Left cardiac atrium (tissue), 4 donors: ENCODE results near the gene CELF2. TPM values are rescaled to one million over a fixed set of nuclear protein-coding genes. Genes with fewer than 3 reads are reported as not detected.

ENCODE experiments used
- ATAC-seq, 2 donors: fragments of 200-7000 bp; cut with Tn5 transposase; one replicate each; pipeline ENCODE4 v1.9.1; 2020; ENCODE audit warnings: mild to moderate bottlenecking in 2 of 2, moderate library complexity in 2 of 2
- DNase-seq: peaks from one replicate; pipeline ENCODE4 v3.0.0-alpha.2; 2020
- intact Hi-C, 2 donors: fragments of 100-400 bp; cut with DNase I; formaldehyde crosslinking; loops; one replicate each; pipeline versions ENCODE4 v1.14.1 to v1.15.1; 2022 to 2023
- total RNA-seq, 2 donors: library from RNA; stranded (reverse); fragmentation: NEBNext Ultra II Directional; extraction: Animal tissue kit (Norgen Biotek cat#: 25700); gene quantifications; one replicate each; pipeline ENCODE4 v1.2.1, GENCODE V29; 2021
- donor health status: DM: no; HTN: yes; CAD: no.
- donor health status: DM: no; HTN: yes; CAD: no; lungs with severe emphysema.
- donor health status: DM: yes; HTN: yes; CAD: no.
- donor health status: Dilated cardiomyopathy.

Gene CELF2
- total RNA-seq, 2 donors from 2014 or later: 68.4 to 72.5 TPM

- ATAC-seq: no peak
- intact Hi-C loops: no loop called here
- no peak for DNase-seq
Measured at GRCh38 chr10:11156480-11156879, 138.8 kb downstream of the CELF2 start.

DNA sequence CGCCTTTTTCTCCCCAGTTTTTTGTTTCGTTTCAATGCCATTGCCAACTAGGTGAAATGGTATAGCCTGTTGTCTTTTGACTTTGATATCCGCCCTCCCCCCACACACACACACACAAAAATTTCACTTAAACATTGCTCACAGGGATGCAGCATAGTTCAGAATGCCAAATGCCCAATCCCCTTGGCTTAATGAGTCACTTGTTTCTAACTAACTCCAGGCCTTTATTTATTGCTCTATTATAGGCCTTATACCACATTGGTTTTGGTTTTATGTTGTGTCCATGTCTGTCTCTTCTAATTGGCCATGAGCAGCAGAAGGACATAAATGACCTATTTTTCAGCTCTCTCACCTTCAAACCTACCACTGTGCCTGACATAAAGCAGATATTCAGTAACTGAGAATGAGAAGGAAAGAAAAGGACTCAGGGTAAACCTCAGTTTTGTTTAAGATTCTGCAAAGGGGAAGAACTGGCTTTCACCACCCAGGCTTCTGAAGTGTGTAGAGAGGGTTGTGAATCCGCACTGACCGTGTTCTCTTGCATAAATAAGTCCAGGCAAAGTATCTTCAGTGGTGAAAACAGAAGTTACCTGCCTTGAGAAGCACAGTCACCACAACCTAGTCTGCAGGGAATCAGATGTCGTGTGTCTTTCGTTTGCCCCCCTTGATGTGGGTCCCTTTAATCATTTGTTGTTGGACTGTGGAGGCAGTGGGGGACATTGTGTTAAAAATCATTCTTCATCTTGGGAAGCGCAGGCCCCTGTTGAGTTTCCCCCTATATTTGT is 139.8 kb downstream of the CELF2 start:
- intact Hi-C loops: no loop called here
- no peak for DNase-seq
- no peak for ATAC-seq

DNA sequence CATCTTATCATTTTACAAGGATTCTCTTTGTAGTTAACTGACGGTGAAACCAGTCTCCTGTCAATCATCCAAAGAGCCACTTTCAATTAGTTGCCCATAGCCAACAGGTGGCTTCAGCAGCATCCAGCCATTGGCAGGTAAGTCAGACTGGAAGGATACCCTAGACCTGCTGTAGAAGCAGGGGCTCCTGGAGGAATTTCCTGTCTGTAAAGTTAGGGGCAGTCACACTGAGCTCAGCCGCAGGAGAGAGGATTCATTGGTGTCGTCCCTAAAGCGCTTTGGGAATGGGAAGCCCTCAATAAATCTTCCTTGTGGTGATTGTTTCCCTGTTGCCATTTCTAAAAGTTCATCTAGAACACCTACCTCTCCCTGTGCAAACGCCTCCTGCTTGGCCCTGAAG is 140.4 kb downstream of the CELF2 start:
- ATAC-seq (no peak), DNase-seq (no peak)
- intact Hi-C loops: no loop called here

DNA sequence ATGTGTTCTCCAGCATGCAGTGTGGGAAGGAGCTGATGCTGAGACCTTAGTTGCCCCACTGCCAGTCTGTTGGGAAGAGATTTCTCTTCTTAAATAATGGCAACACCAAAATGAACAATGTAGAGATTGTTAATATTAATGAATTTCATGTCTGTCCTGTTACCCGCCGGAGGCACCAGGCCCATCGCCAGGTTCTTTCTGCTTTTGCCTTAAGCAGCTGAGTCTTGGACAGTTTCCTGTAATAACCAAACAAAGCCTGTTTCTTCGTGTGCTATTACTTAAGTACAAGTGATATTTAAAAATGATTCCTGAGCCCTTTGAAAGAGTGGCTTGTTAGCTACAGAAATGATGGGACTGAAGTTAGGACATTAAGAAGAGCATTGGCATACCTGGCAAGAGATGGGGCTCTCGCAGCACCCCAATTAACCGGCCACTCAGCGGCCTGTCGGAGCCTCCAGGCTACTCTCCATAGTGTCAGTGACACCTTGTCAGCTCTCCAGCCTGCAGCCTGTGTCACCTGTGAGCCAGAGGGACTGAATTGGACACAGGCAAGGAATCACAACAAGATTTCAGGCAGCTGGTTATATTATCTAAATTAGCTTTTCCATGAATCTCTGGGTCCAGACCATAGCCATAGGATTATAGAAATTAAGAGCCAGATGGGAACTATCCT is 142.0 kb downstream of the CELF2 start:
- DNase-seq (no peak), ATAC-seq (no peak)
- intact Hi-C loops: no loop called here

- DNase-seq (peak; percentile 52), ATAC-seq (no peak)
- intact Hi-C loops: no loop called here
Measured at GRCh38 chr10:11161096-11161495, 143.4 kb downstream of the CELF2 start.

DNA sequence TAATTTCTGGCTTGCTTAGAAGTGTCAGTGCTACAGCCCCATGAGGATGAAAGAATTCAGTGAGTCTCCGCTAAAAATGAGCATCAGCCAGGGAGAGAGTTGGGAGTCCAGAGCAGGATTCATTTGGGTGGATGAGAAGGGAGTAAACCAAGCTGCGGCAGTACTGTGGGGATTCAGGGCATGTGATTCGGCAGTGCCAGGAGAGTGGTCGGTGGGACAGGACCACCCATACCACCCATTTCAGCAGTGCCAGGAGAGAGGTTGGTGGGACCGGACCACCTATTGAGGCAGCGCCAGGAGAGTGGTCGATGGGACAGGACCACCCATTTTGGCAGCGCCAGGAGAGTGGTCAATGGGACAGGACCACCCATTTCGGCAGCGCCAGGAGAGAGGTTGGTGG is 144.2 kb downstream of the CELF2 start:
- ATAC-seq: no peak
- no peak for DNase-seq
- intact Hi-C loops: no loop called here

DNA sequence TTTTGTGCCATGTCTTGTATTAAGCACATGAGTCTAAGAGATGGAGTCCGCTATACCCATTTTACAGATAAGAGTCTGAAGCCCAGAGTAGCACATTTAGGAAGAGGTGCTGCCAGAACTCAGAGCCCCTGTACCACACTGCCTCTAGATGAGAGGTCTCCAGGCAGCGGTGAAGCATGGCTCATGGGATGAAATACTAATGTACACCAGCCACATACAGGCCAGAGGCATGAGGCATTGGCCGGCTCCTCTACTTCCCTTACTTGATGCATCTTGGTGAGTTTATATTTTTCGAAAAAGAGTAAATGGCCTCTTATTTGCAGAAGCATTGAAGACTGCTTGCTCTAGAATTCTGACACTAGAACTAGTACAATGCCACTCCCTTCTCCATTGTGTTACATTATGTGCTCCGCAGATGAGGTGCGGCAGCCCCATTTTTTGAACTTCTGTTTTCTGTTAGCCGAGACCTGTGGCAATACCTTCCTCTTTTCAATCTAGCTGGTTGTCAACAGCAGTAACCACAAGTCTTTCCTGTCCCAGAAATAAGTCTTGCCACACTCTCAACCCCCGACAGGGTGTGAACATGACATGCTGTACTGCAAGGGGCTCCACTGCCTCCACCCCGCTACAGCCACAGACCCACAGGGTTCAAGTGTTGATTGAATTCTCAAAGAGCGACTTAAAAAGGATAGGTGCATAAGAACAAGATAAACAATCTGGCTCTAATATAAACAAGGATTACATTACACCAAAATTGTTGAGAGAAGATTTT is 145.3 kb downstream of the CELF2 start:
- DNase-seq (peak; percentile 42), ATAC-seq (peak; percentile 17 to 24)
- intact Hi-C loops: no loop called here

GRCh38 chr10:11163780-11164550 is 146.3 kb downstream of the CELF2 start:
- DNase-seq: no peak
- no peak for ATAC-seq
- intact Hi-C loops: no loop called here

GRCh38 chr10:11164551-11164802 is 146.8 kb downstream of the CELF2 start:
- intact Hi-C loops: no loop called here
- no peak for ATAC-seq

DNA sequence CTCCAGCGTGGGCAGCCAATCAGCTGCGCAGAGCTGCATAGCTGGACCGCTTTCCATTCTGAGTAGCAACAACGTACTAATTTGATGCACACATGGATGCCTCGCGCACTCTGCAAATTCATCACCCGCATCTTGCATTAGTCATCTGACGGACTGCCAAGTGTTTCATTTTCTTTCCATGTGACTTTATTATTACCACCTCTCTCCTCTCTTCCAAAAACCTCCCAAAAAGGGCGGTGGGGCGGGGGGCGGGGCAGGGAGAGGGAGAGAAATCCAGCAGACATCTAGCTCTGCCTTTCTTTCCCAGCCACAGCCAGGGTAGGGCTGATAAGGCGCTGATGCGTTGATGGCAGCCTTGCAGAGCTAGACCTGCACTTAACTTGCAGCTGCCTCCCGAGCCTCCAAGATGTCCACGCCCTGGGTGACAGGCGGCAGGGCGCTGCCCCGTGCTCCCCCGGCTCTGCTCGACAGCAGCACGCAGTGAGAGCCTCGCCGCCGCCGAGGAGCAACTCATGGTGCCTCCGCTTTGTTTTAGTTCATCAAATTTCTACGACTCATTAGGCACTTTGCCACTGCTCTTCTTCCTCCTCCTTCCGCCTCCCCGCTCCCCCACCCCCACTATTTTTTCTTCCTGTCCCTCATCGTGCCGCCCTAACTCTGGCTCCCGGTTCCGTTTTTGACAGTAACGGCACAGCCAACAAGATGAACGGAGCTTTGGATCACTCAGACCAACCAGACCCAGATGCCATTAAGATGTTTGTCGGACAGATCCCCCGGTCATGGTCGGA is 147.3 kb downstream of the CELF2 start:
- ATAC-seq: peak; percentile 58 to 76

More at GRCh38 chr10:11164551-11164802, 146.8 kb downstream of the CELF2 start:
- DNase-seq: no peak

GRCh38 chr10:11165591-11166543 is 148.2 kb downstream of the CELF2 start:
- peak; percentile 65 to 72 for ATAC-seq
- intact Hi-C loops: no loop called here

More for the DNA sequence above, 147.3 kb downstream of the CELF2 start:
- peak; percentile 68 for DNase-seq
- intact Hi-C loops: no loop called here

DNA sequence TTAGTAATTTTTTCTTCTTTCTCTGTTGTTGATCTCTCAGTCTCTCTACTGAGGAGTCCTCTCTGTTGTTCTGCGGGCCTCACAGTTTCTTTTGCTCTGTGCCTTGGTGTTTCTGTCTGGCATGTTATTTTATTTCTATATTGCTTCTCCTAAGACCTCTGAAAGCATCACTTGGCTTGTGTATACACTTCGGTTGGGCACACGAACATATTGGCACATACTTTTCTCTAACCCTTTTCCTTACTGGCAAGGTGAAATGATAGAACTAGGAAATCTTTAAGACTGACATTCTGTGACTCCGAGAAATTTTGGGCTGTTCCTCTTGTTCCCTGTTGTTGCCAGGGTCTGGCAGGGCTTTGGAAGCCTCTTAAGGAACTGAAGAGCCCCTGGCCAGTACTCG is 148.9 kb downstream of the CELF2 start:
- ATAC-seq: no peak

More at GRCh38 chr10:11165591-11166543, 148.2 kb downstream of the CELF2 start:
- DNase-seq: peak; percentile 40

GRCh38 chr10:11167233-11167966 is 149.7 kb downstream of the CELF2 start:
- no peak for ATAC-seq

More for the DNA sequence above, 148.9 kb downstream of the CELF2 start:
- intact Hi-C loops: no loop called here
- DNase-seq: no peak

GRCh38 chr10:11168423-11169090 is 150.9 kb downstream of the CELF2 start:
- ATAC-seq: no peak
- intact Hi-C loops: no loop called here

More at GRCh38 chr10:11167233-11167966, 149.7 kb downstream of the CELF2 start:
- DNase-seq: no peak
- intact Hi-C loops: no loop called here

GRCh38 chr10:11169976-11170375 is 152.3 kb downstream of the CELF2 start:
- intact Hi-C loops: no loop called here
- ATAC-seq: no peak
- no peak for DNase-seq

More at GRCh38 chr10:11168423-11169090, 150.9 kb downstream of the CELF2 start:
- DNase-seq: no peak

- DNase-seq (no peak), ATAC-seq (no peak)
- intact Hi-C loops: no loop called here
Measured at GRCh38 chr10:11170574-11170973, 152.9 kb downstream of the CELF2 start.
